ENCODE results near the gene IL10. TPM values are rescaled to one million over a fixed set of nuclear protein-coding genes. Genes with fewer than 3 reads are reported as not detected.

The IL10 gene
- total RNA-seq, 1 donor from 2014 or later, result not detected

- Mint-ChIP-seq H3K27ac (no peak overlapping the region), H3K9me3 (peaks cover 2% of the 10 kb centered on the region), H3K27me3 (ENCODE audit: insufficient read depth, low read depth) (no peaks in the 10 kb centered on the region), H3K4me1 (peaks cover 14% of the 10 kb centered on the region), H3K4me3 (no peak overlapping the region), H3K36me3 (no peaks in the 10 kb centered on the region)
- Histone ChIP-seq H3K27me3 (no peaks in the 10 kb centered on the region), H2AFZ (replicated peaks) (no peak overlapping the region), H3K36me3 (no peaks in the 10 kb centered on the region), H3K9me3 (ENCODE audit: low read depth) (no peaks in the 10 kb centered on the region), H3F3A (ENCODE audit: low read depth) (no peaks in the 10 kb centered on the region), H3K4me3 (no peak overlapping the region), H3K27ac (no peak overlapping the region), H3K4me1 (peaks cover 11% of the 10 kb centered on the region), H3K79me2 (ENCODE audit: low read depth) (no peaks in the 10 kb centered on the region), H3K4me2 (no peak overlapping the region), H3K9ac (no peak overlapping the region), H4K20me1 (ENCODE audit: low read depth) (no peaks in the 10 kb centered on the region)
- no peak for DNase-seq (ENCODE audit: low spot score)
- TF ChIP-seq EZH2phosphoT487 (IDR thresholded peaks at IDR 0.05) (no peak), EZH2 (IDR thresholded peaks at IDR 0.05) (no peak), CTCF (IDR thresholded peaks at IDR 0.05) (no peak)
These were observed 1.8 kb upstream of the IL10 start for GRCh38 chr1:206774093-206774492.

GRCh38 chr1:206771338-206771692 lies 979 bp downstream of the IL10 start:
- H3K27me3 Mint-ChIP-seq (ENCODE audit: insufficient read depth, low read depth), result peaks cover 1% of the 10 kb centered on the region
- Histone ChIP-seq H3K36me3 (no peaks in the 10 kb centered on the region), H3K9me3 (ENCODE audit: low read depth) (no peaks in the 10 kb centered on the region), H3K4me2 (no peak overlapping the region), H3K9ac (no peak overlapping the region), H3K4me1 (peaks cover 11% of the 10 kb centered on the region), H3K79me2 (ENCODE audit: low read depth) (no peaks in the 10 kb centered on the region), H3K4me3 (no peak overlapping the region), H4K20me1 (ENCODE audit: low read depth) (no peaks in the 10 kb centered on the region), H2AFZ (replicated peaks) (no peak overlapping the region), H3K27ac (no peak overlapping the region), H3K27me3 (no peaks in the 10 kb centered on the region), H3F3A (ENCODE audit: low read depth) (no peaks in the 10 kb centered on the region)
- H3K36me3 Mint-ChIP-seq, result no peaks in the 10 kb centered on the region
- TF ChIP-seq CTCF (IDR thresholded peaks at IDR 0.05) (no peak), EZH2phosphoT487 (IDR thresholded peaks at IDR 0.05) (no peak), EZH2 (IDR thresholded peaks at IDR 0.05) (no peak)
- no peak overlapping the region for H3K4me3 Mint-ChIP-seq
- H3K9me3 Mint-ChIP-seq, result peaks cover 2% of the 10 kb centered on the region
- no peak for DNase-seq (ENCODE audit: low spot score)
- peaks cover 17% of the 10 kb centered on the region for H3K4me1 Mint-ChIP-seq
- no peak overlapping the region for H3K27ac Mint-ChIP-seq

- Histone ChIP-seq H3K36me3 (no peaks in the 10 kb centered on the region), H3K4me2 (no peak within 1 kb of the TSS), H3K9ac (no peak within 1 kb of the TSS), H3K4me3 (no peak within 1 kb of the TSS), H3K4me1 (peaks cover 11% of the 10 kb centered on the region), H3F3A (ENCODE audit: low read depth) (no peaks in the 10 kb centered on the region), H3K27ac (no peak within 1 kb of the TSS), H3K9me3 (ENCODE audit: low read depth) (no peaks in the 10 kb centered on the region), H4K20me1 (ENCODE audit: low read depth) (no peaks in the 10 kb centered on the region), H3K27me3 (no peaks in the 10 kb centered on the region), H3K79me2 (ENCODE audit: low read depth) (no peaks in the 10 kb centered on the region), H2AFZ (replicated peaks) (no peak within 1 kb of the TSS)
- H3K27ac Mint-ChIP-seq, result peak within 1 kb of the TSS; percentile 82
- peaks cover 20% of the 10 kb centered on the region for H3K4me1 Mint-ChIP-seq
- no peaks in the 10 kb centered on the region for H3K36me3 Mint-ChIP-seq
- peaks cover 2% of the 10 kb centered on the region for H3K27me3 Mint-ChIP-seq (ENCODE audit: insufficient read depth, low read depth)
- TF ChIP-seq EZH2phosphoT487 (IDR thresholded peaks at IDR 0.05) (no peak), EZH2 (IDR thresholded peaks at IDR 0.05) (no peak), CTCF (IDR thresholded peaks at IDR 0.05) (no peak)
- DNase-seq (ENCODE audit: low spot score), result no peak
- H3K4me3 Mint-ChIP-seq, result no peak within 1 kb of the TSS
- H3K9me3 Mint-ChIP-seq, result peaks cover 2% of the 10 kb centered on the region
These were observed 1.6 kb downstream of the IL10 start, which contains the start of gene IL19 for GRCh38 chr1:206770531-206771337. TSS of gene IL19 (plus strand) at chr1:206770773. CDS start at chr1:206836663, 65,890 bp downstream.

All from neural progenitor cell (in vitro differentiated cells).